Measurements from ENCODE around the gene ZNF787. TPM values are rescaled to one million over a fixed set of nuclear protein-coding genes. Genes with fewer than 3 reads are reported as not detected.

The ZNF787 gene
- polyA plus RNA-seq, 3 donors: 1.2 to 16.2 (median 1.8) TPM

DNA sequence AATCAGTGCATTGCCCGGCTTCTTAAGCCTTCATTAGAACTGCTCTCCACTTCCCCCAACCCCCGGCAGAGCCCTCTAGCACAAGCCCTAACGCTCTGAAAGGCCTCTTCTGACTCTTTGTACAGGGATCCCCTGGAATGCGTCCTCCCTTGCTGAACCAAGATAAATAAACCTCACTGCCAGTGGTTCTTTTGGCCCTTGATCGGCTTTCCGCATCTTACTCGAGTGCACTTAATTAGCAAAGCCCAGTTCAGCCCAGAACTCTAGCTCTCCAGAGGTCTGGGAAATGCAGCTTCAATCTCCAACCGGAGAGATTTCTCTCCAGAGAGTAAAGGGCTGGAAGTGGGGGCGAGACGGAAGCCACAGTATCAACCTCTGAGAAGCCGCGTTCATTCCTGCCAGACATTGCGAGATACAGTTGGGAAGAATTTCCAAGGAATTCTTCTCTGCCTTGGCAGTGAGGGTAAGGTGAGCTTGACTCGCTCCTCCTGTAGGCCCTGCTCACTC lies 11.3 kb upstream of the ZNF787 start:
- TF ChIP-seq, protein P1, sequence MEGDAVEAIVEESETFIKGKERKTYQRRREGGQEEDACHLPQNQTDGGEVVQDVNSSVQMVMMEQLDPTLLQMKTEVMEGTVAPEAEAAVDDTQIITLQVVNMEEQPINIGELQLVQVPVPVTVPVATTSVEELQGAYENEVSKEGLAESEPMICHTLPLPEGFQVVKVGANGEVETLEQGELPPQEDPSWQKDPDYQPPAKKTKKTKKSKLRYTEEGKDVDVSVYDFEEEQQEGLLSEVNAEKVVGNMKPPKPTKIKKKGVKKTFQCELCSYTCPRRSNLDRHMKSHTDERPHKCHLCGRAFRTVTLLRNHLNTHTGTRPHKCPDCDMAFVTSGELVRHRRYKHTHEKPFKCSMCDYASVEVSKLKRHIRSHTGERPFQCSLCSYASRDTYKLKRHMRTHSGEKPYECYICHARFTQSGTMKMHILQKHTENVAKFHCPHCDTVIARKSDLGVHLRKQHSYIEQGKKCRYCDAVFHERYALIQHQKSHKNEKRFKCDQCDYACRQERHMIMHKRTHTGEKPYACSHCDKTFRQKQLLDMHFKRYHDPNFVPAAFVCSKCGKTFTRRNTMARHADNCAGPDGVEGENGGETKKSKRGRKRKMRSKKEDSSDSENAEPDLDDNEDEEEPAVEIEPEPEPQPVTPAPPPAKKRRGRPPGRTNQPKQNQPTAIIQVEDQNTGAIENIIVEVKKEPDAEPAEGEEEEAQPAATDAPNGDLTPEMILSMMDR (IDR thresholded peaks at IDR 0.05): no peak
- Histone ChIP-seq H3K4me3 (replicated peaks in 1 of 3; ENCODE audit: low read depth in 2 of 3, low read length in 3 of 3) (no peak overlapping the region), H3K4me2 (replicated peaks; ENCODE audit: extremely low read depth, low read length, poor library complexity, severe bottlenecking) (no peak overlapping the region), H3K9ac (ENCODE audit: insufficient read depth, low read length, poor library complexity, severe bottlenecking) (no peak overlapping the region), H3K4me1 (ENCODE audit: control insufficient read depth in 1 of 2, insufficient read depth in 2 of 2, low read length in 2 of 2) (peaks cover 2 to 7% of the 10 kb centered on the region in 2 donors), H3K27ac (ENCODE audit: low read depth in 1 of 2, low read length in 2 of 2) (no peak overlapping the region), H3K79me2 (ENCODE audit: insufficient read depth, low read length) (no peaks in the 10 kb centered on the region), H2AFZ (ENCODE audit: insufficient read depth, low read depth, low read length, poor library complexity, severe bottlenecking) (no peak overlapping the region), H3K9me3 (replicated peaks in 1 of 2; ENCODE audit: control insufficient read depth in 1 of 2, insufficient read depth in 1 of 2, low read length in 2 of 2) (no peaks in the 10 kb centered on the region), H4K20me1 (ENCODE audit: insufficient read depth, low read length) (no peaks in the 10 kb centered on the region), H3K27me3 (ENCODE audit: control insufficient read depth in 2 of 2, insufficient read depth in 2 of 2, low read length in 2 of 2) (no peaks in the 10 kb centered on the region), H3K36me3 (replicated peaks in 1 of 2; ENCODE audit: control insufficient read depth in 1 of 2, insufficient read depth in 2 of 2, low read length in 2 of 2) (no peaks in the 10 kb centered on the region)
- no peak for DNase-seq
- H3K27ac Mint-ChIP-seq: no peak overlapping the region
- peaks cover 0 to 2% (median 0%) of the 10 kb centered on the region in 7 donors for H3K9me3 Mint-ChIP-seq
- no peak overlapping the region for H3K4me3 Mint-ChIP-seq
- intact Hi-C loops (cut with micrococcal nuclease): no loop called here
- peaks cover 0 to 5% (median 4%) of the 10 kb centered on the region in 3 donors for H3K27me3 Mint-ChIP-seq (ENCODE audit: low read depth in 3 of 3)
- no peaks in the 10 kb centered on the region for H3K36me3 Mint-ChIP-seq
- 93% methylated on average over 10 of the region's 14 CpGs for WGBS (ENCODE audit: insufficient coverage)
- H3K4me1 Mint-ChIP-seq: peaks cover 14% of the 10 kb centered on the region

DNA sequence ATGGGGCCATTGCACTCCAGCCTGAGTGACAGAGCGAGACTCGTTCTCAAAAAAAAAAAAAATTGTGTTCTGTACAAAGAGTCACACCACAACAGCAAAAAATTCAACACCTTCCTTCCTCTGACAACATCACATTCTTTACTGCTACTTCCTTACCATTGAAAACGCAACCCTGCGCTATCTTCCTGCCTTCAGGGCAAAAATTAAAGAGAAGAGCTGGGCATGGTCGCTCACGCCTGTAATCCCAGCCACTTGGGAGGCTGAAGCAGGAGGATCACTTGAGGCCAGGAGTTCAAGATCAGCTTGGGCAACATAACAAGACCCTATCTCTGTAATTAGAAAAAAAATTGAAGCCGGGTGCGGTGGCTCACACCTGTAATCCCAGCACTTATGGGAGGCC lies 10.6 kb upstream of the ZNF787 start:
- H3K9me3 ChIP-seq (replicated peaks in 1 of 2; ENCODE audit: control insufficient read depth in 1 of 2, insufficient read depth in 1 of 2, low read length in 2 of 2): no peaks in the 10 kb centered on the region
- no peaks in the 10 kb centered on the region for H3K79me2 ChIP-seq (ENCODE audit: insufficient read depth, low read length)
- no peak overlapping the region for H2AFZ ChIP-seq (ENCODE audit: insufficient read depth, low read depth, low read length, poor library complexity, severe bottlenecking)
- WGBS (ENCODE audit: insufficient coverage): 100% methylated on average over 2 of the region's 8 CpGs
- no peak overlapping the region for H3K4me3 ChIP-seq (replicated peaks in 1 of 3; ENCODE audit: low read depth in 2 of 3, low read length in 3 of 3)
- H3K36me3 ChIP-seq (replicated peaks in 1 of 2; ENCODE audit: control insufficient read depth in 1 of 2, insufficient read depth in 2 of 2, low read length in 2 of 2): no peaks in the 10 kb centered on the region
- H3K27ac Mint-ChIP-seq: peak overlapping the region in 1 of 7 donors; percentile 77
- no peak overlapping the region for H3K9ac ChIP-seq (ENCODE audit: insufficient read depth, low read length, poor library complexity, severe bottlenecking)
- H3K9me3 Mint-ChIP-seq: peaks cover 0 to 2% (median 0%) of the 10 kb centered on the region in 7 donors
- H3K4me1 Mint-ChIP-seq: peaks cover 10% of the 10 kb centered on the region
- H3K4me3 Mint-ChIP-seq: no peak overlapping the region
- H3K4me1 ChIP-seq (ENCODE audit: control insufficient read depth in 1 of 2, insufficient read depth in 2 of 2, low read length in 2 of 2): peaks cover 0 to 4% of the 10 kb centered on the region in 2 donors
- H4K20me1 ChIP-seq (ENCODE audit: insufficient read depth, low read length): no peaks in the 10 kb centered on the region
- H3K27ac ChIP-seq (ENCODE audit: low read depth in 1 of 2, low read length in 2 of 2): no peak overlapping the region
- no peaks in the 10 kb centered on the region for H3K36me3 Mint-ChIP-seq
- no peak for DNase-seq
- TF ChIP-seq, protein P1 (IDR thresholded peaks at IDR 0.05): no peak
- H3K4me2 ChIP-seq (replicated peaks; ENCODE audit: extremely low read depth, low read length, poor library complexity, severe bottlenecking): no peak overlapping the region
- no peaks in the 10 kb centered on the region for H3K27me3 ChIP-seq (ENCODE audit: control insufficient read depth in 2 of 2, insufficient read depth in 2 of 2, low read length in 2 of 2)
- H3K27me3 Mint-ChIP-seq (ENCODE audit: low read depth in 3 of 3): peaks cover 0 to 5% (median 4%) of the 10 kb centered on the region in 3 donors
- intact Hi-C loops (cut with micrococcal nuclease): no loop called here

Data from CD14-positive monocyte (primary cell).